Activated CD4-positive, alpha-beta T cell treated with anti-CD3 and anti-CD28 coated beads, Interleukin-2, Interleukin-4, amounts not matched to agents 100 ng/mL and 50 ng/mL, durations not matched to agents 16 hours and 8 hours (primary cell): ENCODE measurements around the gene FAM161B.
"Not testable (repeated sequence)": the region's sequence is repeated elsewhere in the genome, so short reads cannot be mapped to it uniquely, and the experiment has no call there.

ENCODE experiments used
- DNase-seq: peaks from one replicate; pipeline ENCODE4 v3.0.0-alpha.2; 2020; ENCODE audit warnings: low spot score

The FAM161B gene, protein sequence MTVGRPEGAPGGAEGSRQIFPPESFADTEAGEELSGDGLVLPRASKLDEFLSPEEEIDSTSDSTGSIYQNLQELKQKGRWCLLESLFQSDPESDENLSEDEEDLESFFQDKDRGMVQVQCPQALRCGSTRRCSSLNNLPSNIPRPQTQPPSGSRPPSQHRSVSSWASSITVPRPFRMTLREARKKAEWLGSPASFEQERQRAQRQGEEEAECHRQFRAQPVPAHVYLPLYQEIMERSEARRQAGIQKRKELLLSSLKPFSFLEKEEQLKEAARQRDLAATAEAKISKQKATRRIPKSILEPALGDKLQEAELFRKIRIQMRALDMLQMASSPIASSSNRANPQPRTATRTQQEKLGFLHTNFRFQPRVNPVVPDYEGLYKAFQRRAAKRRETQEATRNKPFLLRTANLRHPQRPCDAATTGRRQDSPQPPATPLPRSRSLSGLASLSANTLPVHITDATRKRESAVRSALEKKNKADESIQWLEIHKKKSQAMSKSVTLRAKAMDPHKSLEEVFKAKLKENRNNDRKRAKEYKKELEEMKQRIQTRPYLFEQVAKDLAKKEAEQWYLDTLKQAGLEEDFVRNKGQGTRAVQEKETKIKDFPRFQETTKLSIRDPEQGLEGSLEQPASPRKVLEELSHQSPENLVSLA

DNA sequence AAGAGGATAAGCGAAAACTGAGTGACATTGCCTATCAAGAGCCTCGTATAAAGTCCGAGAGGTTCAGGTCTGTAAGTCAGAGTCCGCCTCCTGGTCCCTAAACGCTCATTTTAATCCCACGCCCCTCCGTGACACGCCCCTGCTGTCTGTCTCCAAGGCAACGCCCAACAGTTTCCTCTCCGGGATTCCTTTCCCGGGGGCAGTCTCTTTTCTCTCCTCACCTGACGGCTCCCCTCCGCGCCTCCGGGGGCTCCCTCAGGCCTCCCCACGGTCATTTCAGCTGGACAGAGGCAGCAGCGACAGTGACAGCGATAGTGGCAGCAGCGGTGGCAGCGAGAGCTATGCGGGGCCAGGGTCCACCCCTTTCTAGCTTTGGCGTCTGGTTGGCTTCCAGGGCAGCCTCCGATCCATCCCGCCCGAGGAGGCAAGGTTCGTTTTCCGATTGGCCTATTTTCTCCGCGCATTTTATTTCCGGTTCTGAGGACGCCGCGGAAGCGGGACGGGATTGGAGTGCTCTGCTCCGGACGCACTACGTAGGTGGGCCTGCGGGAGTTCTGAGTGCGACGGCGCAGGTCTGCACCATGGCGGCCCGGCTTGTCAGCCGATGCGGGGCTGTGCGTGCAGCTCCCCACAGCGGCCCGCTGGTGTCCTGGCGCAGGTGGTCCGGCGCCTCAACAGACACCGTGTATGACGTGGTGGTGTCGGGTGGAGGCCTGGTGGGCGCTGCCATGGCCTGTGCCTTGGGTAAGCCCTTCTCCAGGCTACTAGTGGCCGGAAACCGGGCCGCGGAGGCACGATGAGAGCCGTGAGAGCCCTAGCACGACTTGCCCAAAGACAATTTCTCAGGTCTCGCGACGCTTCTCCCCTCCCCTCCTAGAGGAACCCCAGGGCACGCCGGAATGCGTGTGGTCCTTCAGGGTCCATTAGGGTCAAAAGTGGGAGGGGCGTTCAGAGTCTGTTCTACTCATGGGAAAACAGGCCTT is at the start of gene FAM161B, which contains the start of gene COQ6:
Gene FAM161B (minus strand): TSS at position 343 of the 983 bp plus-strand sequence. CDS start 68 bp downstream, at position 275.
Gene COQ6 (plus strand): TSS at position 551 of the 983 bp plus-strand sequence. CDS start 31 bp downstream, at position 582.
- peak; percentile 97 for DNase-seq

DNA sequence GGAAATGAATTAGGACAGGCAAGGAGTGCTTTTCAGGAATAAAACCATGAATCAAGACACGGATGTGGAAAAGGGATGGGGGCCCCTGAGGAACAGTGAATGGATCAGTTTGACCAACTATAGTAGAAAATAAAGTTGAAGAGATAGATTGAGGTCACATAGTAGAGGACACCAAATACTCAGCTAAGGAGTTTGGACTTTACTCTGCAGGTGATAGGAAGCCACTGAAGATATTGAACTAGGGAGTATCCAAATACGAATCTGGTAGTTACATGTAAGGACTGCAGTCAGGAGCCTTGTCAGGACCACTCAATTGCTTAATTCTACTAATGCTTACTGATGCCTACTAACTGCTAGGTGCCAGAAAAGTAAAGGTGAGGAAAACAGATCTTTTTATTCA is 48.8 kb upstream of the FAM161B start:
- DNase-seq = no peak

DNA sequence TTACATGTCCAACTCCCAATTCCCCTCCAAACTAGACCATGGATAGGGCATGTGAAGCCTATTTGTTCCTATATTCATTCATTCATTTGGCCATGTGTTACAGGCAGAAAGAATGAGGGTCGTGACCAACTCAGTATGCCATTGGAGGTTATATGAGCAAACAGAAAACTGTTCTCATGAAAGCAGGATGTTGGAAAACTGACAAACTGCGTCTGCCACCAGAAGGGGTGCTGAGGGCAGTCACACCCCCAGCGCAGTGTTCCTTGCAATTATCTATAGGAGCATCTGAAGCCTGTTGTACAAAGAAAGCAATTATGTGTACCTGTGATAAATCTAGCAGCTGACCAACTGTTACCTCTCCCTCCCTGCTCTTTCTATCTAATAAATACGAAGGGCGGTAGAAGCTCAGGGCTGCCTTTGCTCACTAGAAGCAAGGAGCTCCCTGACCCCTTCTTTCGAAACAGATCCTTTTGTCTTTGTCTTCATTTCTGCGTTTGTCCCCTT is 48.1 kb upstream of the FAM161B start:
- DNase-seq = no peak

DNA sequence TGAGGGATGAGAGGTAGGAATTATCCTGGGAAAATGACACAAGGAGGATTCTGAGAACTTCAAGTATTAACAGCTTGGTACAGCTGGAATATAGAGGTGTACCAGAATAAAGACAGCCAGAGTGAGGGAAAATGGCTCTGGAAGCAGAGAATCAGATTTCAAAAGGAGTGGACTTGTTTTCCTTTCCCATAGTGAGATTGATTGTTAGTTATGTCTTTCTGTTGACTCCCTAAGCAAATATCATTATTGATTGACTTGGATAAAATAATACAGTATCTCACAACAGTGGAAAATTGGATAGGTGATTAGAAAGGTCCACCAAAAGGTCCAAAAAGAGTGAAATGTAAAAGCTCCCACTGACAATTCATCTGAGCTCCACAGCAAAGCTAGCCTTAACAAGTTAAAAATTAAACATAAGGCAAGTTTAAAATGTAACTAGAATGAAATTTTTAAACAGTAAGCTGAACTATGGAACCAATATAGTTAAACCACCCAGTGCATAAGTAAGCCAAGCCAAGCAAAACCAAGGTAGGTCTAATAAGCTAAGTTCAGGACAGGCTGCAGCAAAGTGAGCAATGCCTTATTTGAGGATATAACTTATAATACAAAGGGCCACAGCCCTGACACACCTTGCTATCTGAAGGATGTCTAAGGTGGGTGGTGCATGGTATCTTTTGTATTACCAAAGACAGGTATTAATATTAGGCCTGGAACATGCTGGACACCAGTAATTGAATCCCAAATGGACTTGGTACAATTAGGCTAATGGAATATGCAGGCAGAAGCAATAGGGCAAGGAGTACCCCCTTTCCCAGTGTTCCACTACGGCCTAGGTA is 47.4 kb upstream of the FAM161B start:
- DNase-seq = no peak

DNA sequence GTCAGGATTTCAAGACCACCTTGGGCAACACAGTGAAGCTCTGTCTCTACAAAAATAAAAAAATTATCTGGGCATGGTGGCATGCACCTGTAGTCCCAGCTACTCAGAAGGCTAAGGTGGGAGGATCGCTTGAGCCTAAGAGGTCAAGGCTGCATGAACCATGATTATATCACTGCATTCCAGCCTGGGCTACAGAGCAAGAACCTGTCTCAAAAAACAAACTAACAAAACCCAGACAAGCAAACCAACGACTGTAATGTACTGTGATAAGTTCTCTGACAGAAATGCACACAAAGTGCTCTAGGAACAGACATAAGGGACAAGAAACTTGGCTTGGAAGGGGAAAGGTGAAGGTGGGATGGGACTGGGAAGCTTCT is 46.8 kb upstream of the FAM161B start:
- DNase-seq = no peak

DNA sequence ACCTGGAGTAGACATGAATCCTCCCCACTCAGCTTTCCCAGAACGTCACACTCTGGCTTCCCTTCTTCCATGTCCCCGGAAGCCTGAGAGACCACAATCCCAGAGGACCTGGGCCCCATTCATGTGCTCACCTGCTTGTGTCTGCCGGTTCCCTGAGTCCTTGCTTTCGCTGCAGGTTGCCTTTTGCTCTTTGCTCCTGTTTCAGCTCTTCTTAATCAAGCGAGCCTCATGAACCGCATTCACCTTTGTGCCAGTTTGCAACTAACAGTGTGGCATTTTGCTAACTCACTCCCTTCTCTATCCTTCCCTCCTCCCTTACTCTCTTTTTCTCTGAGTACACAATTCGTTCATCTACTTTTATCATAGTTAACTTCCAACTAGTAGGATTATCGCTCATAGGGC is 46.1 kb upstream of the FAM161B start:
- DNase-seq = no peak

DNA sequence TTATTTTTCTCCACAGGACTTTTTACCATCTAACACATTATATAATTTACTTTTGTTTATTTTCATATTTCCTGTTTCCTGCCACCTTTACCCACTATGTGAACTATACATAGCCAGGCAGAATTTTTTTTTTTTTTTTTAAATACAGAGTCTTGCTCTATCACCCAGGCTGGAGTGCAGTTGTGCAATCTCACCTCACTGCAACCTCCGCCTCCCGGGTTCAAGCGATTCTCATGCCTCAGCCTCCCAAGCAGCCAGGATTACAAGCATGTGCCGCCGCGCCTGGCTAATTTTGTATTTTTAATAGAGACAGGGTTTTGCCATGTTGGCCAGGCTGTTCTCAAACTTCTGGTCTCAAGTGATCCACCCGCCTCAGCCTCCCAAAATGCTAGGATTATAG is 45.0 kb upstream of the FAM161B start:
- not testable (repeated sequence) for DNase-seq

DNA sequence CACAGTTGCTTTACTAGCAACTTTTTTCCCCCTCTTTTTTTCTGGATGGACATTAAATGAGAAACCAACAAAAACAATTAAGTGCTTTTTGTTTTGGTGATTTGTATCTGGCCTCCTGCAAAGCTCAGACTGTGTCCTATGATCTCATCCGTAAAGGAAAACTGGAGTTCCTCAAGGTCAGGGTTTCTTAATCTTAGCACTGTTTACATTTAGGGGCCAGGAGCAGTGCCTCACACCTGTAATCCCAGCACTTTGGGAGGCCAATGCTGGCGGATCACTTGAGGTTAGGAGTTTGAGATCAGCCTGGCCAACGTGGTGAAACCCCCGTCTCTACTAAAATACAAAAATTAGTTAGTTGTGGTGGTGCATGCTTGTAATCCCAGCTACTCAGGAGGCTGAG is 41.2 kb upstream of the FAM161B start:
- DNase-seq = no peak

DNA sequence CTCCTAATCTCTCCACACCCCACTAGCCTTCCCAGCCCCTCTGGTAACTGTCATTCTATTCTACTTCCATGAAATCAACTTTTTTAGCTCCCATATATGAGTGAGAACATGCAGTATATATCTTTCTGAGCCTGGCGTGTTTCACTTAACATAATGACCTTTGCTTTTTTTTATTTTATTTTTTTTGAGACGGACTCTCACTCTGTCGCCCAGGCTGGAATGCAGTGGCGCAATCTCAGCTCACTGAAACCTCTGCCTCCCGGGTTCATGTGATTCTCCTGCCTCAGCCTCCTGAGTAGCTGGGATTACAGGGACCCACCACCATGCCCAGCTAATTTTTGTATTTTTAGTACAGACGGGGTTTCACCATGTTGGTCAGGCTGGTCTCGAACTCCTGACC is 38.8 kb upstream of the FAM161B start:
- not testable (repeated sequence) for DNase-seq

DNA sequence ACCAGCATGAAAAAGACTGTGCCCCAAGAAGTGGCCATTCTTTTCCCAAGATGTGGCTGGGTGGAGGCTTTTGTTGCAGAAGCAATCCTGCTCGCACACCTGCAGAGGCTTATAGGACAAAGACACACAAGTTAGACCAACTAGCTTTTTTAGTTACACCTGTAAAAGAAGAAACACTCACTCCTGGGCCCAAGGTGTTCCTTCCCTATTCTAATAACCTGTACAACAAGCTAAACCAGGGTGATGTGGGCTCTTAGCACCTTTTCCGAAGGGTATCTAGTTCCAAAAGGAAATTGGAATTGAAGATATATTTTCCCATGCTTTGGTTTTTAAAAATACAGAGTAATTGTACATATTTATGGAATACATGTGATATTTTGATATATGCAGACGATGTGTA is 38.2 kb upstream of the FAM161B start:
- no peak for DNase-seq

DNA sequence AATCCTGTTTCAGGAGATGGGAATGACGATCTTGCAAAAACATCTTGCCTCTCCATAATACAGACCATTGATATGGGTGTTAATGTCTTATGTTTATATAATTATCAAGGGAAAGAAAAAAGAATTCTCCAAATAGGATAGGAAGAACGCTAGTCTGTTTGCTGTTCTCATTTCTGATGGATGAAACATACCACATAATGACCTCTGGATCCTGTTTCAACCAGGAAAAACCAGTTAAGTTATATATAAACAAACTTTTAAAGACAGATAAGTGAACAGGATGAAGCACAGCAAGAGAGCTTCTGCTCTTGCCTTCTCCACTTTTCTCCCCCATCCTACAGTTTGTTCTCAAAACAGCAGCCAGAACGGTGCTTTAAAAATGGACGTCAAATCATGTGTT is 28.0 kb upstream of the FAM161B start:
- no peak for DNase-seq

DNA sequence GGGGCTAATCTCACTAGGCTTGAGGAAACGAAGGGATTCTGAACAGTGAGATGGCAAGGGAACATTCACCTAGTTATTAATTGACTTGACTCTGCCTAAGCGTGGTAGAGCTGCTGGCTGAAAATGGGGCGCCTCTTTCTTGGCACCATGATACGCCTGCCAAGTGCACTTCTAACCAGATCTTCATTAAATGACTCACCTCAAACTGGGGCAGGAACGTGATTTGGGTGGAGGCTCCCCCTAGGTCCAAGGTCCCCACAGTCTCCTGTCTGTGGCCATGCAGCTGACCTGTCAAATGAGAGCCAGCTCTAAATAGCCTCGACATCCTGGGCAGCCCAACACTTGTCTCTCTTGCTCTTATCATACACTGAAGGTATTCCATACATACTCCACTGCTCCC is 26.2 kb upstream of the FAM161B start:
- DNase-seq = no peak

DNA sequence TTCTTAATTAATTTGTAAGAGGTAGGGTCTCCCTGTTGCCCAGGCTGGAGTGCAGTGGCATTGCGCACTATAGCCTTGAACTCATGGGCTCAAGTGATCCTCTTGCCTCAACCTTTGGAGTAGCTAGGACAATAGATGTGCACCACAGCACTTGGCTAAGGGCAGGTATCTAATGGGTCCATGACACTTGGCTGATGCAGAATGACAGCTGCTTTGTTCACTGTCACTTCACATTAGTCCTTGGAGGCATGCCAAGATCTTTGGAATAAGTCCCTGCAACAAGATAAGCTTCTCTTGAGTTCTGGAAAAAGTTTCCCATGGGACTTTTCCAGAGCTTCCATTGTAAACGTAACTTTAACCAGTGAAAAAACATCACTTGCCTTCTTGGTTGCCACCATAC is 23.6 kb upstream of the FAM161B start:
- DNase-seq = no peak

DNA sequence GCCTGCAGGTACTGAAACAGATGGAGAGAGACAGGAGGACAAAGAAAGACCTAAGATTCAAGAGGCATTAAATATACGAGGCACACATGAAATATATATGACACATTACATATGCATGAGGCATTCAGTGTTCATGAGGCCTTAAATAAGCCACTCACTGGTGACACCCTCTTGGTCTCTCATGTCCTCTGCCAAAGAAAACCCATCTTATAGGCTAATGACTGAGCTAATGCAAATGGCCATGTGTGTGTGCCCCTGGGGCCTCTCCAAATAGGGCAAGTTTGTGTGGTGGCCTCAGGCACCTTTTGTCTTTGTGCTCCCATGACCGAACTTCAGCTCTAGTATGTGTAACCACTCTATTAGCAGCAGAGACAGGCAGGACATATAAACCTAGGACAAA is 19.0 kb upstream of the FAM161B start:
- no peak for DNase-seq

DNA sequence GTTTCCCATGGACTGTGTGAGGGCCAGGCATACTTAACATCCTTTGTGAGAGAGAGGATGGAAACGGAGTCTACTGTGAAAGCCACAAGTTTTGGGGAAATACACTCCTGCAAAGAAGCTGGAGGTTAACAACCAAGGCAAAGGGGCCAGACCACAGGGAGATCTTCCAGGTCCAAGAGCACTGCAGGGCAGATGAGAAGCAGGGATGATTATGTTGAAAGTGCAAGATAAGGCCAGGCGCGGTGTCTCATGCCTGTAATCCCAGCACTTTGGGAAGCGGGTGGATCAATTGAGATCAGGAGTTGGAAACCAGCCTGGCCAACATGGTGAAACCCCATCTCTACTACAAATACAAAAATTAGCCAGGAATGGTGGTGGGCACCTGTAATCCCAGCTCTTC is 15.3 kb upstream of the FAM161B start:
- DNase-seq = no peak

DNA sequence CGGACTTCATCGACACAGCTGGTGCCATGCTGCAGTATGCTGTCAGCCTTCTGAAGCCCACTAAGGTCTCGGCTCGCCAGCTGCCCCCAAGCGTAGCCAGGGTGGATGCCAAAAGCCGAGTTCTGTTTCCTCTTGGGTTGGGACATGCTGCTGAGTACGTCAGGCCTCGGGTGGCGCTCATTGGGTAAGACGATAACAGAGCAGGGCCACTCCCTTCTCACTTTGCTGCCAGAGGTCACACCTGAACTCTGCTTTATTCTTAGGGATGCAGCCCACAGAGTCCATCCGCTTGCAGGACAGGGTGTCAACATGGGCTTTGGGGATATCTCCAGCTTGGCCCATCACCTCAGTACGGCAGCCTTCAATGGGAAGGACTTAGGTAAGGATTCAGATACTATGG is 11.3 kb upstream of the FAM161B start:
- no peak for DNase-seq

DNA sequence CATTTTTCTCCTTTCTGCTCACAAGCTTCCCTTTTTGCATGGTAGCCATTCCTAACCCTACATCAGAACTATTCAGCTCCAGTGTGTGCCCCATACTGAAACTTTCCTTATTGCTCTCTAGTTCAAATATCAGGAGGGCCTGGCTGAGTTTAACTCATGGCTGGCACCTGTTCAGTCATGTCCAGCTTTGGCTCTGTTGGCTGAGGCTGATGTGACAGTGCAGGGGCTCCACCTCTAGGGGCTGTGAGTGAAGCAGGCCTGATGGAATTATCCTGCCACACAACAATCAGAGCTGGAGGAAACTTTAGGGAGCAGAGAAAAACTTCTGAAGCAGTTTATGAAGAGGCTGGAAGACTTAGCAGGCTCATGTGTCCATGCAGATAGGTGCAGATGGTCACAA is 8.7 kb upstream of the FAM161B start:
- no peak for DNase-seq

DNA sequence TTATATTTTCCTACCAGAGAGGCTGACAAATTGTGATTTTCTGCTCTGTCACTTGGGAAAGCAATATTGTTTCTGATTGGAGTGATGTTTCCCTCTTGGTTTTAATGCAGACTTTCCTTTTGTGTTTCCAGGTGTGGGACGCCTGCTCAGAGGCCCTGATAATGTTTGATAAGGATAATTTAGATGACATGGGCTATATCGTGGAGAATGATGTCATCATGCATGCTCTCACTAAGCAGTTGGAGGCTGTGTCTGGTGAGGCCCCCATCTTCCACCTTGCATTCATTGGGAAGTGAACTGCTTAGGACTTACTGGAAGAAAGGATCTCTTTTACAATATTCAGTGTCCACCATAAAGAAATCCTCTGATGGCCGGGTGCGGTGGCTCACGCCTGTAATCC is 5.8 kb upstream of the FAM161B start:
- DNase-seq = no peak

DNA sequence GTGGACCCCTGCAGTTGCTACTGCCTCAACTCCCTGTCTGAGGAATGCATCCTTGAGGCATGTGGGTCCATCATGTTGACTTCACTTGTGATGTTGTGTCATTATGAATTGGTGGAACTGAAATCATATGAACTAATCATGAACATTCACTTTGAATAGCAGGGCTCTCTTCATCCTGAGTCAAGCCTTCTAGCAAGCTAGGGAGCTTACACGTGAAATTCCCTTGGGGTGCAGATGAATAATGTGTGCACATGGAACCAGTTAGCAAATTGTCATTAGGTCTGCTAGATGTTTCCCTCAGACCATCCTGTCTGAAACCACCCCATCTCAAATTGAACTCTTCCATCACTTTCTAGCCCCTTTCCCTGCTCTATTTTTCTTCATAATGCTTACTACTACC is 3.8 kb upstream of the FAM161B start:
- DNase-seq = no peak

DNA sequence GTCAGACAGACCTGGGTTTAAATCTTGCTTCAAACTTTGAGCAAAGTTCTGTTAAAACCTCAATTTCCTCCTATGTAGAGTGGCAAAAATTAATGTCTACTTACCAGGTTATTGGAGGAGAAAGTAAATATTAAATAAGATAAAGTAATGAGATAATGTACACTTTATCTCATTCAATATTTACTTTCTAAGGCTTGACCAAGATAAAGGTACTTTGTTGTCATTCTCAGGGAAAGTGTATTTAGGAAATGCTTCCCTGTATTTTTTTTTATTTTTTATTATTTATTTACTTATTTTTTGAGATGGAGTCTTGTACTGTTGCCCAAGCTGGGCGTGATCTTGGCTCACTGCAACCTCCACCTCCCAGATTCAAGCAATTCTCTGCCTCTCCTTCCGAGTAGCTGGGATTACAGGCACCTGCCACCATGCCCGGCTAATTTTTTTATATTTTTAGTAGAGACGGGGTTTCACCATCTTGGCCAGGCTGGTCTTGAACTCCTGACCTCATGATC is 4.7 kb downstream of the FAM161B start:
- DNase-seq = no peak
